Gastroesophageal sphincter (tissue), 4 donors: ENCODE results near the gene FCHO1. TPM values are rescaled to one million over a fixed set of nuclear protein-coding genes. Genes with fewer than 3 reads are reported as not detected.

Source experiments
- ATAC-seq: fragments of 150-250 bp; one replicate; pipeline ENCODE4 v1.9.1; 2016; ENCODE audit warnings: mild to moderate bottlenecking, moderate library complexity
- H3K27ac ChIP-seq, 4 donors: fragments of 200-600 bp; sonication (generic) in 3 of 4; 1 replicate in 3 of 4; 2 replicates in 1 of 4; pipeline ENCODE4 v1.5.1; 2016 to 2019
- H3K27me3 ChIP-seq: fragments of 200-600 bp; sonication (generic); one replicate; pipeline ENCODE4 v1.5.1; 2019
- H3K36me3 ChIP-seq, 2 donors: fragments of 200-600 bp; sonication (generic); one replicate each; pipeline ENCODE4 v1.5.1; 2019; ENCODE audit warnings: control low read depth in 1 of 2
- H3K4me1 ChIP-seq, 3 donors: fragments of 200-600 bp; sonication (generic); 1 replicate in 2 of 3; 2 replicates in 1 of 3; pipeline ENCODE4 v1.5.1; 2016 to 2019; ENCODE audit warnings: control low read depth in 2 of 3
- H3K4me3 ChIP-seq, 2 donors: fragments of 200-600 bp; sonication (generic); one replicate each; pipeline ENCODE4 v1.5.1; 2019; ENCODE audit warnings: mild to moderate bottlenecking in 1 of 2, moderate library complexity in 1 of 2
- H3K9me3 ChIP-seq, 3 donors: fragments of 200-600 bp; sonication (generic); one replicate each; pipeline ENCODE4 v1.5.1; 2017 to 2019; ENCODE audit warnings: control low read depth in 2 of 3
- CTCF ChIP-seq, 4 experiments: fragments of 200-600 bp in 2 of 4; fragments of 450-650 bp in 2 of 4; sonication (generic) in 1 of 4; IDR thresholded peaks; one replicate each; pipeline ENCODE4 v1.5.1; 2017 to 2019; ENCODE audit warnings: antibody characterized with exemption in 4 of 4, mild to moderate bottlenecking in 2 of 4, moderate library complexity in 2 of 4
- EP300 ChIP-seq: sonication (generic); formaldehyde crosslinking; IDR thresholded peaks from one replicate; pipeline ENCODE4 v1.6.1; 2017; ENCODE audit warnings: antibody characterized with exemption, mild to moderate bottlenecking
- POLR2A ChIP-seq, 2 donors: fragments of 450-650 bp; IDR thresholded peaks; one replicate each; pipeline ENCODE4 v1.6.1; 2017; ENCODE audit warnings: antibody characterized with exemption in 2 of 2, mild to moderate bottlenecking in 2 of 2, moderate library complexity in 1 of 2
- POLR2AphosphoS5 ChIP-seq: sonication (generic); formaldehyde crosslinking; IDR thresholded peaks from one replicate; pipeline ENCODE4 v1.6.1; 2017; ENCODE audit warnings: antibody characterized with exemption
- WGBS, 2 donors: methylation state at CpG; one replicate each; pipeline ENCODE4 v1.1.5; 2018; ENCODE audit warnings: low coverage in 1 of 2; 5-methylcytosine and 5-hydroxymethylcytosine counted together
- total RNA-seq, 4 donors: library from RNA; depleted of rRNA; stranded (reverse); fragments of >200 nt; gene quantifications; one replicate each; pipeline ENCODE4 v1.1.0, GENCODE V29; 2016

The FCHO1 gene
- total RNA-seq, 4 donors from 2014 or later = 1.1 to 4.1 (median 3.2) TPM

GRCh38 chr19:17749912-17750317 is 1.4 kb upstream of the FCHO1 start:
- 28 to 43% methylated on average over 2 to 8 of the region's 8 CpGs for WGBS, 2 donors
- H3K4me1 ChIP-seq = peaks cover 0 to 17% (median 0%) of the 10 kb centered on the region in 3 donors
- no peaks in the 10 kb centered on the region for H3K9me3 ChIP-seq
- H3K27ac ChIP-seq = no peak overlapping the region
- no peaks in the 10 kb centered on the region for H3K27me3 ChIP-seq
- TF ChIP-seq POLR2A (IDR thresholded peaks at IDR 0.05) (no peak), CTCF (IDR thresholded peaks at IDR 0.05) (no peak), POLR2AphosphoS5 (no peak), EP300 (no peak)
- ATAC-seq = no peak
- H3K36me3 ChIP-seq = no peaks in the 10 kb centered on the region
- H3K4me3 ChIP-seq = no peak overlapping the region

- Histone ChIP-seq H3K4me3 (peak overlapping the region in 1 of 2 donors; percentile 22), H3K27ac (no peak overlapping the region)
- 56 to 64% methylated on average over 2 of the region's 2 CpGs for WGBS, 2 donors
Measured at GRCh38 chr19:17751912-17752273, 616 bp downstream of the FCHO1 start.

GRCh38 chr19:17752865-17753639 is 1.8 kb downstream of the FCHO1 start:
- Histone ChIP-seq H3K27ac (no peak overlapping the region), H3K4me1 (peaks cover 0 to 9% (median 3%) of the 10 kb centered on the region in 3 donors), H3K36me3 (no peaks in the 10 kb centered on the region), H3K4me3 (no peak overlapping the region), H3K9me3 (no peaks in the 10 kb centered on the region), H3K27me3 (no peaks in the 10 kb centered on the region)
- 57 to 80% methylated on average over 1 of the region's 7 CpGs for WGBS, 2 donors
- no peak for ATAC-seq
- TF ChIP-seq EP300 (no peak), POLR2A (IDR thresholded peaks at IDR 0.05) (no peak), CTCF (IDR thresholded peaks at IDR 0.05) (no peak), POLR2AphosphoS5 (no peak)

More at GRCh38 chr19:17751912-17752273, 616 bp downstream of the FCHO1 start:
- no peaks in the 10 kb centered on the region for H3K9me3 ChIP-seq
- TF ChIP-seq POLR2A (IDR thresholded peaks at IDR 0.05) = no peak
- TF ChIP-seq POLR2AphosphoS5 = no peak
- no peak for TF ChIP-seq CTCF (IDR thresholded peaks at IDR 0.05)
- TF ChIP-seq EP300 = no peak
- H3K27me3 ChIP-seq = no peaks in the 10 kb centered on the region
- peaks cover 0 to 14% (median 0%) of the 10 kb centered on the region in 3 donors for H3K4me1 ChIP-seq
- H3K36me3 ChIP-seq = no peaks in the 10 kb centered on the region
- ATAC-seq = no peak

- Histone ChIP-seq H3K27ac (no peak overlapping the region), H3K9me3 (no peaks in the 10 kb centered on the region), H3K36me3 (no peaks in the 10 kb centered on the region), H3K4me1 (peaks cover 0 to 7% (median 3%) of the 10 kb centered on the region in 3 donors), H3K27me3 (no peaks in the 10 kb centered on the region), H3K4me3 (no peak overlapping the region)
- no peak for ATAC-seq
- TF ChIP-seq CTCF (IDR thresholded peaks at IDR 0.05) (no peak), POLR2AphosphoS5 (no peak), EP300 (no peak), POLR2A (IDR thresholded peaks at IDR 0.05) (no peak)
- WGBS, 2 donors = 60% methylated on average over 4 of the region's 9 CpGs; no CpG with 5 or more reads in 1 of the 2 donors
Measured at GRCh38 chr19:17753976-17754375, 2.7 kb downstream of the FCHO1 start.
